T-cell (primary cell): Measurements from ENCODE around the gene TACR1. TPM values are rescaled to one million over a fixed set of nuclear protein-coding genes. Genes with fewer than 3 reads are reported as not detected.
A peak's percentile ranks its signal among the peaks of the same experiment; 100 is the strongest.
"Not testable (repeated sequence)": the region's sequence is repeated elsewhere in the genome, so short reads cannot be mapped to it uniquely, and the experiment has no call there.

Source experiments
- ATAC-seq, 4 experiments: fragments of 200-7000 bp in 3 of 4; fragments of 150-1000 bp in 1 of 4; cut with Tn5 transposase; replicated peaks in 1 of 4; 1 replicate in 3 of 4; 2 replicates in 1 of 4; pipeline ENCODE4 v1.10.0; 2021; ENCODE audit warnings: moderate library complexity in 3 of 4, mild to moderate bottlenecking in 2 of 4, moderate number of reproducible peaks in 1 of 4
- CTCF ChIA-PET, 2 donors: fragments of 300-600 bp; sonication (Branson Sonifier 250); formaldehyde crosslinking; loops; one replicate each; lab custom pipeline; 2022; ENCODE audit warnings: antibody characterized with exemption in 2 of 2; lab: Charles Lee
- POLR2A ChIA-PET, 2 donors: fragments of 300-600 bp; sonication (Branson Sonifier 250); formaldehyde crosslinking; loops; one replicate each; lab custom pipeline; 2022; ENCODE audit warnings: antibody characterized with exemption in 2 of 2; lab: Charles Lee
- DNase-seq, 35 experiments: peaks; one replicate each; pipeline versions ENCODE4 v3.0.0 to v3.0.0-alpha.2; 2013 to 2023
- H3K27ac ChIP-seq: one replicate; pipeline ENCODE4 v1.5.1; 2013; ENCODE audit warnings: low read length
- H3K27me3 ChIP-seq, 2 experiments: replicated peaks in 1 of 2; 1 replicate in 1 of 2; 2 replicates in 1 of 2; pipeline versions ENCODE4 v1.6.1 to v1.7.0; 2013; ENCODE audit warnings: low read length in 1 of 2, mixed read lengths in 1 of 2; ENCODE audit not compliant: control insufficient read depth in 2 of 2, insufficient read depth in 2 of 2; ENCODE audit errors: extremely low read depth in 1 of 2
- H3K36me3 ChIP-seq, 2 donors: 1 replicate in 1 of 2; 2 replicates in 1 of 2; pipeline versions ENCODE4 v1.6.1 to v1.7.0; 2013; ENCODE audit warnings: low read length in 1 of 2; ENCODE audit not compliant: control insufficient read depth in 2 of 2, insufficient read depth in 1 of 2; ENCODE audit errors: extremely low read depth in 1 of 2
- H3K4me1 ChIP-seq, 2 experiments: 1 replicate in 1 of 2; 2 replicates in 1 of 2; pipeline versions ENCODE4 v1.6.1 to v1.7.0; 2013; ENCODE audit warnings: low read length in 2 of 2, mixed read lengths in 1 of 2; ENCODE audit not compliant: insufficient read depth in 2 of 2, control insufficient read depth in 1 of 2; ENCODE audit errors: extremely low read depth in 1 of 2
- H3K4me3 ChIP-seq, 2 donors: 1 replicate in 1 of 2; 2 replicates in 1 of 2; pipeline versions ENCODE4 v1.5.1 to v1.7.0; 2013; ENCODE audit warnings: mild to moderate bottlenecking in 2 of 2, low read length in 1 of 2, moderate library complexity in 1 of 2; ENCODE audit not compliant: control insufficient read depth in 1 of 2; ENCODE audit errors: extremely low read depth in 1 of 2
- H3K9me3 ChIP-seq: 2 replicates; pipeline ENCODE4 v1.7.0; 2013
- H3K27ac Mint-ChIP-seq, 2 donors: one replicate each; pipeline ENCODE4 v1.8.0; 2020 to 2021; ENCODE audit warnings: mild to moderate bottlenecking in 2 of 2, mixed read lengths in 2 of 2
- H3K27me3 Mint-ChIP-seq, 2 donors: one replicate each; pipeline ENCODE4 v1.8.0; 2021 to 2022; ENCODE audit warnings: mixed read lengths in 2 of 2
- H3K36me3 Mint-ChIP-seq: one replicate; pipeline ENCODE4 v1.8.0; 2021; ENCODE audit warnings: mixed read lengths
- H3K4me1 Mint-ChIP-seq, 3 donors: one replicate each; pipeline ENCODE4 v1.8.0; 2020 to 2022; ENCODE audit warnings: mixed read lengths in 3 of 3, mild to moderate bottlenecking in 1 of 3
- H3K4me3 Mint-ChIP-seq, 3 donors: one replicate each; pipeline ENCODE4 v1.8.0; 2020 to 2022; ENCODE audit warnings: mild to moderate bottlenecking in 3 of 3, mixed read lengths in 3 of 3, moderate library complexity in 3 of 3
- H3K9me3 Mint-ChIP-seq, 3 donors: one replicate each; pipeline ENCODE4 v1.8.0; 2020 to 2022; ENCODE audit warnings: mixed read lengths in 3 of 3
- WGBS: methylation state at CpG from one replicate; pipeline ENCODE4 v1.1.5; 2013; ENCODE audit warnings: missing lambda C conversion rate; ENCODE audit not compliant: insufficient coverage; 5-methylcytosine and 5-hydroxymethylcytosine counted together
- total RNA-seq, 35 experiments: library from RNA in 6 of 35; stranded (reverse) in 6 of 35; fragments of 120-200 nt in 1 of 35; gene quantifications; one replicate each; pipeline versions ENCODE4 v1.2.1 to v1.2.4 and lab custom pipeline; 2013 to 2026

TACR1 gene
- total RNA-seq = not detected
- not detected for total RNA-seq (2013)
- total RNA-seq (lab: John Stamatoyannopoulos, UW) = 0 to 0.16 (median 0) reads per million in 29 experiments

GRCh38 chr2:75199428-75200011 lies at the start of gene TACR1:
Gene TACR1 (minus strand): TSS chr2:75199520. CDS start chr2:75198934, 586 bp downstream.
- ChIA-PET POLR2A (no interaction called here), CTCF (interaction anchor here (0.6 to 1.2 kb wide), 2 partner anchors 174 to 267 kb away, joined by 3 read pairs; no protein-coding TSS in a partner anchor)
- Mint-ChIP-seq H3K27me3 (peaks cover 56 to 74% of the 10 kb centered on the region in 2 donors), H3K9me3 (no peaks in the 10 kb centered on the region), H3K27ac (peak within 1 kb of the TSS in 1 of 2 donors; percentile 45), H3K4me1 (peaks cover 0 to 20% (median 10%) of the 10 kb centered on the region in 3 donors), H3K36me3 (no peaks in the 10 kb centered on the region), H3K4me3 (peak within 1 kb of the TSS; percentile 46 to 70 (median 53))
- Histone ChIP-seq H3K4me3 (peak within 1 kb of the TSS in 1 of 2 donors; percentile 52), H3K9me3 (no peaks in the 10 kb centered on the region), H3K4me1 (peaks cover 2 to 19% of the 10 kb centered on the region in 2 experiments), H3K36me3 (no peaks in the 10 kb centered on the region), H3K27me3 (peaks cover 11 to 37% of the 10 kb centered on the region in 2 experiments), H3K27ac (no peak within 1 kb of the TSS)
- WGBS = 4% methylated on average over 46 of the region's 46 CpGs
- peak in 34 of 35 experiments; percentile 6 to 61 (median 36) for DNase-seq
- ATAC-seq = peak; percentile 19 to 92 (median 40)

- H3K4me1 ChIP-seq, ATAC-seq, H3K27ac Mint-ChIP-seq, H3K4me3 ChIP-seq, H3K36me3 Mint-ChIP-seq, H3K4me3 Mint-ChIP-seq, H3K36me3 ChIP-seq, H3K9me3 ChIP-seq, H3K27me3 ChIP-seq, H3K27me3 Mint-ChIP-seq, DNase-seq, H3K27ac ChIP-seq, POLR2A ChIA-PET, H3K4me1 Mint-ChIP-seq, CTCF ChIA-PET: not testable (repeated sequence)
- peaks cover 10 to 34% (median 23%) of the 10 kb centered on the region in 3 donors for H3K9me3 Mint-ChIP-seq
- WGBS = 73% methylated on average over 5 of the region's 6 CpGs
Observed at GRCh38 chr2:75248581-75248980, 49.3 kb upstream of the TACR1 start.

GRCh38 chr2:75246441-75247167 lies 47.3 kb upstream of the TACR1 start:
- no peak for DNase-seq
- CTCF ChIA-PET = no interaction called here
- no peaks in the 10 kb centered on the region for H3K36me3 Mint-ChIP-seq

GRCh38 chr2:75243219-75243618 lies 43.9 kb upstream of the TACR1 start:
- ChIA-PET CTCF (no interaction called here), POLR2A (interaction anchor here in 1 of 2 donors (0.6 kb wide), 1 partner anchor 82 kb away, joined by 3 read pairs; no protein-coding TSS in a partner anchor)
- Histone ChIP-seq H3K27ac (no peak overlapping the region), H3K9me3 (no peaks in the 10 kb centered on the region), H3K4me3 (no peak overlapping the region), H3K36me3 (no peaks in the 10 kb centered on the region), H3K4me1 (no peaks in the 10 kb centered on the region), H3K27me3 (peaks cover 0 to 4% of the 10 kb centered on the region in 2 experiments)
- H3K9me3 Mint-ChIP-seq = peaks cover 13 to 28% (median 23%) of the 10 kb centered on the region in 3 donors
- H3K4me3 Mint-ChIP-seq = no peak overlapping the region
- 74% methylated on average over 6 of the region's 9 CpGs for WGBS
- no peak overlapping the region for H3K27ac Mint-ChIP-seq
- ATAC-seq = no peak
- H3K36me3 Mint-ChIP-seq = no peaks in the 10 kb centered on the region
- H3K4me1 Mint-ChIP-seq = no peaks in the 10 kb centered on the region
- no peaks in the 10 kb centered on the region for H3K27me3 Mint-ChIP-seq
- DNase-seq = no peak

More at GRCh38 chr2:75246441-75247167, 47.3 kb upstream of the TACR1 start:
- no peak overlapping the region for H3K27ac Mint-ChIP-seq
- H3K27me3 Mint-ChIP-seq = no peaks in the 10 kb centered on the region
- H3K4me3 Mint-ChIP-seq = no peak overlapping the region
- peaks cover 16 to 39% (median 36%) of the 10 kb centered on the region in 3 donors for H3K9me3 Mint-ChIP-seq
- Histone ChIP-seq H3K36me3 (no peaks in the 10 kb centered on the region), H3K27me3 (no peaks in the 10 kb centered on the region), H3K4me3 (no peak overlapping the region), H3K4me1 (no peaks in the 10 kb centered on the region), H3K9me3 (peaks cover 5% of the 10 kb centered on the region), H3K27ac (no peak overlapping the region)
- POLR2A ChIA-PET = no interaction called here
- ATAC-seq = no peak
- no peaks in the 10 kb centered on the region for H3K4me1 Mint-ChIP-seq
- WGBS = no CpG with 5 or more reads among the region's 7 CpGs

- CTCF ChIA-PET = no interaction called here
- peaks cover 13 to 28% (median 21%) of the 10 kb centered on the region in 3 donors for H3K9me3 Mint-ChIP-seq
- WGBS = 75% methylated on average over 3 of the region's 4 CpGs
Observed at GRCh38 chr2:75241696-75242095, 42.4 kb upstream of the TACR1 start.

GRCh38 chr2:75238670-75239330 lies 39.5 kb upstream of the TACR1 start:
- H3K27ac ChIP-seq = no peak overlapping the region
- ATAC-seq (no peak), DNase-seq (no peak)
- Mint-ChIP-seq H3K27ac (no peak overlapping the region), H3K4me3 (no peak overlapping the region), H3K27me3 (peaks cover 0 to 8% of the 10 kb centered on the region in 2 donors), H3K36me3 (no peaks in the 10 kb centered on the region), H3K9me3 (peaks cover 18 to 23% (median 20%) of the 10 kb centered on the region in 3 donors), H3K4me1 (no peaks in the 10 kb centered on the region)
- ChIA-PET CTCF (no interaction called here), POLR2A (no interaction called here)
- 92% methylated on average over 2 of the region's 6 CpGs for WGBS
- no peaks in the 10 kb centered on the region for H3K9me3 ChIP-seq
- H3K27me3 ChIP-seq = peaks cover 0 to 4% of the 10 kb centered on the region in 2 experiments
- H3K36me3 ChIP-seq = no peaks in the 10 kb centered on the region
- no peak overlapping the region for H3K4me3 ChIP-seq
- H3K4me1 ChIP-seq = no peaks in the 10 kb centered on the region

More at GRCh38 chr2:75241696-75242095, 42.4 kb upstream of the TACR1 start:
- no peaks in the 10 kb centered on the region for H3K36me3 ChIP-seq
- no peaks in the 10 kb centered on the region for H3K9me3 ChIP-seq
- H3K4me1 ChIP-seq = no peaks in the 10 kb centered on the region
- H3K4me3 Mint-ChIP-seq = no peak overlapping the region
- H3K27me3 Mint-ChIP-seq = no peaks in the 10 kb centered on the region
- POLR2A ChIA-PET = interaction anchor here in 1 of 2 donors (0.6 kb wide), 1 partner anchor 53 kb away, joined by 3 read pairs; no protein-coding TSS in a partner anchor
- H3K36me3 Mint-ChIP-seq = no peaks in the 10 kb centered on the region
- H3K4me3 ChIP-seq = no peak overlapping the region
- no peak for DNase-seq
- H3K27ac ChIP-seq = no peak overlapping the region
- H3K27ac Mint-ChIP-seq = no peak overlapping the region
- ATAC-seq = no peak
- H3K27me3 ChIP-seq = peaks cover 0 to 4% of the 10 kb centered on the region in 2 experiments
- no peaks in the 10 kb centered on the region for H3K4me1 Mint-ChIP-seq
